Right atrium auricular region (tissue), 2 donors: ENCODE data around the gene FOXA3. TPM values are rescaled to one million over a fixed set of nuclear protein-coding genes. Genes with fewer than 3 reads are reported as not detected.

Experiments used
- DNase-seq: peaks from one replicate; pipeline ENCODE4 v3.0.0-alpha.2; 2019; ENCODE audit warnings: low spot score
- H3K27ac ChIP-seq, 2 donors: fragments of 200-600 bp; sonication (generic); 1 replicate in 1 of 2; 2 replicates in 1 of 2; pipeline ENCODE4 v1.5.1; 2016 to 2019
- H3K27me3 ChIP-seq, 2 donors: fragments of 200-600 bp; sonication (generic); one replicate each; pipeline versions ENCODE4 v1.5.1 to v1.6.0; 2017 to 2019
- H3K36me3 ChIP-seq: fragments of 200-600 bp; sonication (generic); one replicate; pipeline ENCODE4 v1.5.1; 2016
- H3K4me1 ChIP-seq, 2 donors: fragments of 200-600 bp; sonication (generic); one replicate each; pipeline versions ENCODE4 v1.5.1 to v1.6.0; 2017 to 2019
- H3K4me3 ChIP-seq, 2 donors: fragments of 200-600 bp; sonication (generic); 1 replicate in 1 of 2; 2 replicates in 1 of 2; pipeline ENCODE4 v1.5.1; 2017 to 2019; ENCODE audit warnings: mild to moderate bottlenecking in 1 of 2, moderate library complexity in 1 of 2
- H3K9me3 ChIP-seq, 2 donors: fragments of 200-600 bp; sonication (generic); one replicate each; pipeline ENCODE4 v1.5.1; 2019
- CTCF ChIP-seq, 2 donors: fragments of 200-600 bp; sonication (generic); IDR thresholded peaks; one replicate each; pipeline ENCODE4 v1.5.1; 2019; ENCODE audit warnings: antibody characterized with exemption in 2 of 2
- total RNA-seq, 2 donors: library from RNA; depleted of rRNA; stranded (reverse); fragments of >200 nt; gene quantifications; one replicate each; pipeline ENCODE4 v1.1.0, GENCODE V29; 2016

The FOXA3 gene
- total RNA-seq, 2 donors from 2014 or later = not detected

GRCh38 chr19:45872095-45872919 is 8.2 kb downstream of the FOXA3 start:
- Histone ChIP-seq H3K9me3 (no peaks in the 10 kb centered on the region), H3K27me3 (no peaks in the 10 kb centered on the region), H3K4me3 (no peak overlapping the region), H3K27ac (no peak overlapping the region), H3K36me3 (no peaks in the 10 kb centered on the region), H3K4me1 (peaks cover 0 to 13% of the 10 kb centered on the region in 2 donors)
- TF ChIP-seq CTCF (IDR thresholded peaks at IDR 0.05) = no peak
- no peak for DNase-seq

- no peak for DNase-seq
- no peak overlapping the region for H3K4me3 ChIP-seq
- H3K27ac ChIP-seq = no peak overlapping the region
- no peaks in the 10 kb centered on the region for H3K36me3 ChIP-seq
- peaks cover 0 to 16% of the 10 kb centered on the region in 2 donors for H3K4me1 ChIP-seq
- TF ChIP-seq CTCF (IDR thresholded peaks at IDR 0.05) = no peak
- H3K9me3 ChIP-seq = no peaks in the 10 kb centered on the region
- H3K27me3 ChIP-seq = no peaks in the 10 kb centered on the region
Observed at GRCh38 chr19:45873219-45873772, 9.2 kb downstream of the FOXA3 start.

GRCh38 chr19:45874620-45874966 is 10.5 kb downstream of the FOXA3 start:
- H3K4me1 ChIP-seq = peaks cover 0 to 16% of the 10 kb centered on the region in 2 donors
- H3K4me3 ChIP-seq = no peak overlapping the region
- H3K36me3 ChIP-seq = no peaks in the 10 kb centered on the region
- no peak for DNase-seq
- no peaks in the 10 kb centered on the region for H3K9me3 ChIP-seq
- H3K27ac ChIP-seq = no peak overlapping the region
- no peaks in the 10 kb centered on the region for H3K27me3 ChIP-seq
- TF ChIP-seq CTCF (IDR thresholded peaks at IDR 0.05) = no peak

GRCh38 chr19:45876161-45876410 is 12.0 kb downstream of the FOXA3 start:
- no peak for DNase-seq
- H3K9me3 ChIP-seq = no peaks in the 10 kb centered on the region
- H3K4me1 ChIP-seq = peaks cover 0 to 16% of the 10 kb centered on the region in 2 donors
- H3K36me3 ChIP-seq = no peaks in the 10 kb centered on the region
- peak overlapping the region in 1 of 2 donors; percentile 62 for H3K27ac ChIP-seq
- TF ChIP-seq CTCF (IDR thresholded peaks at IDR 0.05) = no peak
- H3K27me3 ChIP-seq = no peaks in the 10 kb centered on the region
- no peak overlapping the region for H3K4me3 ChIP-seq

- Histone ChIP-seq H3K4me1 (peaks cover 0 to 16% of the 10 kb centered on the region in 2 donors), H3K27ac (peak overlapping the region; percentile 26 to 62), H3K9me3 (no peaks in the 10 kb centered on the region), H3K27me3 (no peaks in the 10 kb centered on the region), H3K36me3 (no peaks in the 10 kb centered on the region), H3K4me3 (peak overlapping the region in 1 of 2 donors; percentile 34)
- no peak for TF ChIP-seq CTCF (IDR thresholded peaks at IDR 0.05)
- DNase-seq = no peak
Observed at GRCh38 chr19:45876411-45877197, 12.5 kb downstream of the FOXA3 start.
